Skeletal muscle tissue (tissue), 4 donors: Measurements from ENCODE around the gene SLC12A7. TPM values are rescaled to one million over a fixed set of nuclear protein-coding genes. Genes with fewer than 3 reads are reported as not detected.

Source experiments
- H3K27ac ChIP-seq: one replicate; pipeline ENCODE4 v1.7.0; 2013; ENCODE audit warnings: mild to moderate bottlenecking, low read depth, low read length, inconsistent platforms
- H3K27me3 ChIP-seq, 3 donors: one replicate each; pipeline ENCODE4 v1.7.0; 2013; ENCODE audit warnings: low read length in 3 of 3; ENCODE audit not compliant: control insufficient read depth in 3 of 3, insufficient read depth in 3 of 3
- H3K36me3 ChIP-seq, 3 donors: one replicate each; pipeline ENCODE4 v1.7.0; 2013; ENCODE audit warnings: low read length in 3 of 3; ENCODE audit not compliant: control insufficient read depth in 3 of 3, insufficient read depth in 3 of 3
- H3K4me1 ChIP-seq, 3 donors: one replicate each; pipeline ENCODE4 v1.7.0; 2013; ENCODE audit warnings: low read length in 3 of 3, mild to moderate bottlenecking in 3 of 3; ENCODE audit not compliant: control insufficient read depth in 3 of 3, insufficient read depth in 3 of 3
- H3K4me3 ChIP-seq, 3 donors: one replicate each; pipeline ENCODE4 v1.7.0; 2013; ENCODE audit warnings: low read length in 3 of 3
- H3K9ac ChIP-seq, 3 donors: one replicate each; pipeline ENCODE4 v1.7.0; 2013; ENCODE audit warnings: low read length in 3 of 3, mild to moderate bottlenecking in 3 of 3, moderate library complexity in 2 of 3, low read depth in 1 of 3
- H3K9me3 ChIP-seq, 3 donors: one replicate each; pipeline ENCODE4 v1.7.0; 2013; ENCODE audit warnings: low read length in 3 of 3; ENCODE audit not compliant: control insufficient read depth in 3 of 3
- total RNA-seq: library from RNA; depleted of rRNA; stranded (reverse); fragments of >200 nt; gene quantifications from one replicate; pipeline ENCODE4 v1.2.3, GENCODE V29; 2014
- donor health status: Osteomylitis.

Gene SLC12A7
- total RNA-seq, 1 donor from 2014 or later, result 5.7 TPM

GRCh38 chr5:1017056-1017455 lies 94.8 kb downstream of the SLC12A7 start:
- Histone ChIP-seq H3K4me1 (no peaks in the 10 kb centered on the region), H3K9ac (no peak overlapping the region), H3K36me3 (no peaks in the 10 kb centered on the region), H3K27ac (no peak overlapping the region), H3K9me3 (no peaks in the 10 kb centered on the region), H3K27me3 (peaks cover 16 to 36% (median 35%) of the 10 kb centered on the region in 3 donors), H3K4me3 (no peak overlapping the region)

- peaks cover 22 to 42% (median 37%) of the 10 kb centered on the region in 3 donors for H3K27me3 ChIP-seq
Measured at GRCh38 chr5:1016476-1016875, 95.4 kb downstream of the SLC12A7 start.

GRCh38 chr5:1016036-1016435 lies 95.8 kb downstream of the SLC12A7 start:
- H3K27ac ChIP-seq, result no peak overlapping the region
- peaks cover 23 to 46% (median 42%) of the 10 kb centered on the region in 3 donors for H3K27me3 ChIP-seq
- H3K9me3 ChIP-seq, result no peaks in the 10 kb centered on the region

More at GRCh38 chr5:1016476-1016875, 95.4 kb downstream of the SLC12A7 start:
- H3K9ac ChIP-seq, result no peak overlapping the region
- H3K4me1 ChIP-seq, result no peaks in the 10 kb centered on the region
- no peak overlapping the region for H3K27ac ChIP-seq
- no peaks in the 10 kb centered on the region for H3K9me3 ChIP-seq
- no peak overlapping the region for H3K4me3 ChIP-seq
- H3K36me3 ChIP-seq, result no peaks in the 10 kb centered on the region

GRCh38 chr5:1015507-1015906 lies 96.4 kb downstream of the SLC12A7 start:
- no peak overlapping the region for H3K4me3 ChIP-seq
- H3K4me1 ChIP-seq, result peaks cover 0 to under 1% (median 0%) of the 10 kb centered on the region in 3 donors
- H3K27ac ChIP-seq, result no peak overlapping the region
- H3K36me3 ChIP-seq, result no peaks in the 10 kb centered on the region
- peaks cover 26 to 51% (median 47%) of the 10 kb centered on the region in 3 donors for H3K27me3 ChIP-seq
- no peaks in the 10 kb centered on the region for H3K9me3 ChIP-seq
- no peak overlapping the region for H3K9ac ChIP-seq

More at GRCh38 chr5:1016036-1016435, 95.8 kb downstream of the SLC12A7 start:
- no peak overlapping the region for H3K4me3 ChIP-seq
- no peaks in the 10 kb centered on the region for H3K36me3 ChIP-seq
- H3K9ac ChIP-seq, result no peak overlapping the region
- no peaks in the 10 kb centered on the region for H3K4me1 ChIP-seq

- no peaks in the 10 kb centered on the region for H3K9me3 ChIP-seq
- H3K27me3 ChIP-seq, result peaks cover 33 to 57% (median 54%) of the 10 kb centered on the region in 3 donors
- H3K9ac ChIP-seq, result no peak overlapping the region
- peaks cover 1 to 5% (median 3%) of the 10 kb centered on the region in 3 donors for H3K4me1 ChIP-seq
- H3K27ac ChIP-seq, result no peak overlapping the region
- no peaks in the 10 kb centered on the region for H3K36me3 ChIP-seq
- H3K4me3 ChIP-seq, result no peak overlapping the region
Measured at GRCh38 chr5:1014781-1015221, 97.1 kb downstream of the SLC12A7 start.

- Histone ChIP-seq H3K9me3 (no peaks in the 10 kb centered on the region), H3K27me3 (peaks cover 38 to 61% (median 59%) of the 10 kb centered on the region in 3 donors), H3K4me1 (peaks cover 3 to 8% (median 5%) of the 10 kb centered on the region in 3 donors), H3K4me3 (no peak overlapping the region), H3K36me3 (no peaks in the 10 kb centered on the region), H3K27ac (no peak overlapping the region), H3K9ac (no peak overlapping the region)
Measured at GRCh38 chr5:1014346-1014745, 97.5 kb downstream of the SLC12A7 start.

GRCh38 chr5:1013948-1014301 lies 97.9 kb downstream of the SLC12A7 start:
- Histone ChIP-seq H3K27me3 (peaks cover 39 to 63% (median 62%) of the 10 kb centered on the region in 3 donors), H3K4me1 (peaks cover 3 to 8% (median 5%) of the 10 kb centered on the region in 3 donors), H3K27ac (no peak overlapping the region), H3K36me3 (no peaks in the 10 kb centered on the region), H3K4me3 (no peak overlapping the region), H3K9ac (no peak overlapping the region), H3K9me3 (no peaks in the 10 kb centered on the region)

- H3K9ac ChIP-seq, result no peak overlapping the region
- no peaks in the 10 kb centered on the region for H3K9me3 ChIP-seq
- no peak overlapping the region for H3K4me3 ChIP-seq
- H3K27me3 ChIP-seq, result peaks cover 39 to 65% (median 64%) of the 10 kb centered on the region in 3 donors
- no peaks in the 10 kb centered on the region for H3K36me3 ChIP-seq
- no peak overlapping the region for H3K27ac ChIP-seq
- peaks cover 3 to 8% (median 5%) of the 10 kb centered on the region in 3 donors for H3K4me1 ChIP-seq
Measured at GRCh38 chr5:1013238-1013947, 98.5 kb downstream of the SLC12A7 start.

- Histone ChIP-seq H3K27me3 (peaks cover 43 to 70% (median 68%) of the 10 kb centered on the region in 3 donors), H3K9me3 (no peaks in the 10 kb centered on the region), H3K36me3 (no peaks in the 10 kb centered on the region), H3K27ac (no peak overlapping the region), H3K4me3 (no peak overlapping the region), H3K9ac (no peak overlapping the region), H3K4me1 (peaks cover 3 to 9% (median 8%) of the 10 kb centered on the region in 3 donors)
Measured at GRCh38 chr5:1012900-1013237, 99.0 kb downstream of the SLC12A7 start.

GRCh38 chr5:1012313-1012841 lies 99.5 kb downstream of the SLC12A7 start:
- Histone ChIP-seq H3K27ac (no peak overlapping the region), H3K4me1 (peaks cover 3 to 11% (median 8%) of the 10 kb centered on the region in 3 donors), H3K9me3 (no peaks in the 10 kb centered on the region), H3K36me3 (no peaks in the 10 kb centered on the region), H3K27me3 (peaks cover 47 to 75% (median 72%) of the 10 kb centered on the region in 3 donors), H3K9ac (no peak overlapping the region), H3K4me3 (no peak overlapping the region)
